ENCODE measurements around the gene PODN.

GRCh38 chr1:53069265-53069662 lies 7.3 kb downstream of the PODN start:
- TF ChIP-seq CTCF (IDR thresholded peaks at IDR 0.05) (no peak), POLR2A (IDR thresholded peaks at IDR 0.05) (no peak)
